GM12892 (cell line): Measurements from ENCODE around the gene TRIM72.

Experiments
- POLR2A ChIP-seq: IDR thresholded peaks from 2 replicates; pipeline ENCODE4 v1.6.1; 2011; ENCODE audit warnings: low read depth, low read length, control low read depth
- POLR2AphosphoS5 ChIP-seq: IDR thresholded peaks from 2 replicates; pipeline ENCODE4 v1.6.1; 2011; ENCODE audit warnings: low read depth, low read length, control low read depth

DNA sequence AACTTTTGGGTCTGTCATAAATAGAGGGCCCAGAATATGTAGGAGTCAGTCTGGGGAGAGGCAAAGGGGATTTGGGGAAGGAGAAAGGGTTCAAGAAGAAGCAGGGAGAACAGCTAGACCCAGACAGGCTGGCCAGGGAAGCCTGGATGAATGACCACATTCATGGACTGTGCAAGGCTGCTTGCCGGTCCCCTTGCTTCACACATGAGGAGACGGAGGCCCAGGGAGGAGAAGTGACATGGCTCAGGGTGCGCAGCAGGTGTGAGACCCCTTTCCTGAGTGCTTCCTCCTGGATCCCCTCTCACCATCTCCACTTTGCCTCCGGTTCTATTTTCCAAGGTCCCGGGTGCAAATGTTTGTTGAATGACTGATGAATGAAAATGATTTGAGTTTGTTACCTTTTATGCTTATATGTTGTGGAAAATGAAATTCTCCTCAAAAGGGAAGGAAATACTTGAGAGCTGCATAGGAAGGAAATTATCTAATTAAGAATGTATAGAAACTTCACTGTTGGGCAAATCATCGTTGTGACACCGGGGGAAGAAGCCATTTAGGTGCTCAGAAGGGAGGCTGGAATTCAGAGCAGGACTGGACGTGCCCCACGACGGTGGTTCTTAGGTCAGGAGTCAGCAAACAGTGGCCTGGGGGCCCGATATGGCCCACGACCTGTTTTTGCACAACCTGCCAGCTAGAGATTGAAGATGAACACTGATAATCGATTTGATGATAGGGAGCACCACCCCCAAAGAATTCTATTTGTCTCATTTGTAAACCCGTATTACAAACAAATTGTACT lies 46.4 kb downstream of the TRIM72 start:
- TF ChIP-seq POLR2AphosphoS5 = no peak
- TF ChIP-seq POLR2A = no peak
